Colonic mucosa (tissue), 4 donors: Measurements from ENCODE around the gene FOXD2. TPM values are rescaled to one million over a fixed set of nuclear protein-coding genes. Genes with fewer than 3 reads are reported as not detected.

Experiments
- DNase-seq: peaks from one replicate; pipeline ENCODE4 v3.0.0-alpha.2; 2020
- H3K27ac ChIP-seq: fragments of 200-600 bp; one replicate; pipeline ENCODE4 v1.8.0; 2021
- H3K27me3 ChIP-seq: fragments of 200-600 bp; one replicate; pipeline ENCODE4 v1.8.0; 2021
- H3K36me3 ChIP-seq: fragments of 200-600 bp; one replicate; pipeline ENCODE4 v1.8.0; 2021
- H3K4me1 ChIP-seq: fragments of 200-600 bp; one replicate; pipeline ENCODE4 v1.8.0; 2021; ENCODE audit warnings: mild to moderate bottlenecking
- H3K4me3 ChIP-seq: fragments of 200-600 bp; one replicate; pipeline ENCODE4 v1.8.0; 2021
- H3K9ac ChIP-seq, 2 donors: one replicate each; pipeline ENCODE4 v1.7.0; 2013; ENCODE audit warnings: control low read depth in 2 of 2, low read depth in 2 of 2, low read length in 2 of 2
- H3K9me3 ChIP-seq: fragments of 200-600 bp; one replicate; pipeline ENCODE4 v1.8.0; 2021
- CTCF ChIP-seq: fragments of 200-600 bp; IDR thresholded peaks from one replicate; pipeline ENCODE4 v1.8.0; 2022; ENCODE audit warnings: antibody characterized with exemption, mild to moderate bottlenecking
- intact Hi-C: fragments of 100-400 bp; cut with DNase I; formaldehyde crosslinking; loops from one replicate; pipeline ENCODE4 v1.14.1; 2022
- total RNA-seq, 2 donors: library from RNA; stranded (reverse); fragmentation: NEBNext Ultra II Directional in 1 of 2; extraction: Animal tissue kit (Norgen Biotek cat#: 25700) in 1 of 2; gene quantifications; one replicate each; pipeline ENCODE4 v1.2.1, GENCODE V29; 2021
- donor health status: healthy.
- donor health status: DM: no; HTN: no; CAD: no.
- donor health status: DM: no; HTN: no; CAD: no.

FOXD2 gene
- total RNA-seq, 2 donors from 2014 or later, result 22.5 to 25.1 TPM

- intact Hi-C loops, result no loop called here
- no peaks in the 10 kb centered on the region for H3K9me3 ChIP-seq
- H3K9ac ChIP-seq, result no peak overlapping the region
- H3K27ac ChIP-seq, result no peak overlapping the region
- TF ChIP-seq CTCF, result no peak
- no peaks in the 10 kb centered on the region for H3K36me3 ChIP-seq
- no peaks in the 10 kb centered on the region for H3K27me3 ChIP-seq
- no peaks in the 10 kb centered on the region for H3K4me1 ChIP-seq
- DNase-seq, result no peak
- no peak overlapping the region for H3K4me3 ChIP-seq
Measured at GRCh38 chr1:47409311-47410067, 28.4 kb upstream of the FOXD2 start.

GRCh38 chr1:47410068-47410455 is 27.8 kb upstream of the FOXD2 start:
- Histone ChIP-seq H3K4me3 (no peak overlapping the region), H3K9ac (no peak overlapping the region), H3K27ac (no peak overlapping the region), H3K9me3 (no peaks in the 10 kb centered on the region), H3K27me3 (no peaks in the 10 kb centered on the region), H3K36me3 (no peaks in the 10 kb centered on the region), H3K4me1 (no peaks in the 10 kb centered on the region)
- intact Hi-C loops, result no loop called here
- DNase-seq, result no peak
- TF ChIP-seq CTCF, result no peak

- no peak for TF ChIP-seq CTCF
- no peak for DNase-seq
- intact Hi-C loops, result no loop called here
- no peak overlapping the region for H3K27ac ChIP-seq
- H3K36me3 ChIP-seq, result no peaks in the 10 kb centered on the region
- H3K27me3 ChIP-seq, result no peaks in the 10 kb centered on the region
- H3K4me1 ChIP-seq, result no peaks in the 10 kb centered on the region
- no peak overlapping the region for H3K9ac ChIP-seq
- H3K9me3 ChIP-seq, result no peaks in the 10 kb centered on the region
- no peak overlapping the region for H3K4me3 ChIP-seq
Measured at GRCh38 chr1:47411436-47411835, 26.4 kb upstream of the FOXD2 start.

GRCh38 chr1:47412437-47412836 is 25.4 kb upstream of the FOXD2 start:
- peaks cover 5% of the 10 kb centered on the region for H3K27me3 ChIP-seq
- H3K9me3 ChIP-seq, result no peaks in the 10 kb centered on the region
- no peak overlapping the region for H3K4me3 ChIP-seq
- no peaks in the 10 kb centered on the region for H3K36me3 ChIP-seq
- no peak overlapping the region for H3K9ac ChIP-seq
- TF ChIP-seq CTCF, result no peak
- intact Hi-C loops, result no loop called here
- no peak overlapping the region for H3K27ac ChIP-seq
- H3K4me1 ChIP-seq, result no peaks in the 10 kb centered on the region
- DNase-seq, result no peak

GRCh38 chr1:47415728-47416318 is 22.0 kb upstream of the FOXD2 start, which contains the start of gene FOXE3:
Gene FOXE3 (plus strand): TSS chr1:47416285. CDS start chr1:47416316, 31 bp downstream.
- intact Hi-C loops, result no loop called here
- H3K27ac ChIP-seq, result no peak within 1 kb of the TSS
- DNase-seq, result no peak
- H3K4me3 ChIP-seq, result peak within 1 kb of the TSS; percentile 17
- H3K9ac ChIP-seq, result no peak within 1 kb of the TSS
- no peaks in the 10 kb centered on the region for H3K9me3 ChIP-seq
- no peaks in the 10 kb centered on the region for H3K36me3 ChIP-seq
- no peaks in the 10 kb centered on the region for H3K4me1 ChIP-seq
- H3K27me3 ChIP-seq, result peaks cover 7% of the 10 kb centered on the region
- no peak for TF ChIP-seq CTCF
